Spinal cord (tissue), 10 donors: Measurements from ENCODE around the gene TUBA1A. TPM values are rescaled to one million over a fixed set of nuclear protein-coding genes. Genes with fewer than 3 reads are reported as not detected.
"Not testable (repeated sequence)": the region's sequence is repeated elsewhere in the genome, so short reads cannot be mapped to it uniquely, and the experiment has no call there.

Experiments used
- DNase-seq, 6 donors: peaks; one replicate each; pipeline versions ENCODE4 v3.0.0 to v3.0.0-alpha.2; 2013 to 2015; ENCODE audit warnings: low spot score in 6 of 6, low read depth in 4 of 6
- H3K27ac ChIP-seq: one replicate; pipeline ENCODE4 v1.5.1; 2013; ENCODE audit warnings: low read depth, low read length, control low read depth
- H3K27me3 ChIP-seq: one replicate; pipeline ENCODE4 v1.6.1; 2013; ENCODE audit warnings: low read length; ENCODE audit not compliant: control insufficient read depth, insufficient read depth
- H3K36me3 ChIP-seq: one replicate; pipeline ENCODE4 v1.6.1; 2013; ENCODE audit warnings: low read length; ENCODE audit not compliant: control insufficient read depth, insufficient read depth
- H3K4me1 ChIP-seq: one replicate; pipeline ENCODE4 v1.6.1; 2013; ENCODE audit warnings: low read length; ENCODE audit not compliant: control insufficient read depth, insufficient read depth
- H3K4me3 ChIP-seq: one replicate; pipeline ENCODE4 v1.5.1; 2013; ENCODE audit warnings: low read depth, low read length, control low read depth
- H3K9me3 ChIP-seq: one replicate; pipeline ENCODE4 v1.6.1; 2013; ENCODE audit warnings: low read length; ENCODE audit not compliant: control insufficient read depth, insufficient read depth
- WGBS: methylation state at CpG from one replicate; pipeline ENCODE4 v1.1.5; 2013; ENCODE audit warnings: missing lambda C conversion rate; ENCODE audit not compliant: insufficient coverage; 5-methylcytosine and 5-hydroxymethylcytosine counted together
- polyA plus RNA-seq, 2 donors: library from polyadenylated mRNA; unstranded; fragments of 120-200 nt; gene quantifications; one replicate each; pipeline ENCODE4 v1.2.1, GENCODE V29; 2013; ENCODE audit not compliant: insufficient read length in 2 of 2
- small RNA-seq: library from RNA; depleted of rRNA; stranded (forward); fragments of <200 nt; gene quantifications from one replicate; pipeline ENCODE3, GENCODE V24; 2014; ENCODE audit warnings: low replicate concordance
- total RNA-seq, 2 donors: library from RNA; depleted of rRNA in 1 of 2; stranded (reverse); fragments of 120-200 nt in 1 of 2; fragments of >200 nt in 1 of 2; gene quantifications; one replicate each; pipeline versions ENCODE4 v1.2.3 to v1.2.4, GENCODE V29; 2013 to 2014
- donor health status: healthy.

Gene TUBA1A
- total and polyA plus RNA-seq, 4 donors, result 2,198 to 4,721 (median 3,581) TPM

GRCh38 chr12:49137476-49137875 lies 51.4 kb downstream of the TUBA1A start:
- Histone ChIP-seq H3K4me1 (peaks cover 3% of the 10 kb centered on the region), H3K9me3 (no peaks in the 10 kb centered on the region), H3K4me3 (no peak overlapping the region), H3K27ac (no peak overlapping the region), H3K27me3 (no peaks in the 10 kb centered on the region), H3K36me3 (no peaks in the 10 kb centered on the region)
- no peak for DNase-seq
- WGBS, result no CpG with 5 or more reads among the region's 1 CpG

- H3K4me3 ChIP-seq, H3K36me3 ChIP-seq, H3K27ac ChIP-seq, H3K27me3 ChIP-seq, H3K9me3 ChIP-seq, DNase-seq, H3K4me1 ChIP-seq: not testable (repeated sequence)
- WGBS, result no CpG with 5 or more reads among the region's 3 CpGs
Observed at GRCh38 chr12:49136997-49137396, 51.9 kb downstream of the TUBA1A start.

Small RNA genes lying within 50 kb of the gene (small RNA-seq; reads per million reads assigned to genes)
- gene RF00017, result not detected

Other genes with a start within 250 kb of the TUBA1A start
- 10 to 100 TPM; 67.9 to 74.6 TPM for gene ARF3, start 231.6 kb downstream of the TUBA1A start, total RNA-seq
- gene ARF3, start 231.6 kb downstream of the TUBA1A start, polyA plus RNA-seq, result 100 to 1,000 TPM; 285 to 319 TPM
- gene WNT10B, start 217.3 kb downstream of the TUBA1A start, total RNA-seq, result 1 to 10 TPM; 2.5 to 2.6 TPM
- gene WNT10B, start 217.3 kb downstream of the TUBA1A start, polyA plus RNA-seq, result 10 to 100 TPM; 11.6 to 12.7 TPM
- gene WNT1, start 210.8 kb downstream of the TUBA1A start, total RNA-seq, result not detected
- gene WNT1, start 210.8 kb downstream of the TUBA1A start, polyA plus RNA-seq, result 1 to 10 TPM; 2.0 to 2.9 TPM
- gene DDN, start 189.7 kb downstream of the TUBA1A start, total RNA-seq, result under 1 TPM; 0.44 to 0.79 TPM
- gene DDN, start 189.7 kb downstream of the TUBA1A start, polyA plus RNA-seq, result 1 to 10 TPM; 1.2 to 1.5 TPM
- 10 to 100 TPM; 43.2 to 74.7 TPM for gene PRKAG1, start 170.3 kb downstream of the TUBA1A start, total RNA-seq
- gene PRKAG1, start 170.3 kb downstream of the TUBA1A start, polyA plus RNA-seq, result 10 to 100 TPM; 65.2 to 75.2 TPM
- gene KMT2D, start 128.3 kb downstream of the TUBA1A start, total RNA-seq, result 10 to 100 TPM; 27.2 to 39.6 TPM
- 10 to 100 TPM; 41.6 to 43.2 TPM for gene KMT2D, start 128.3 kb downstream of the TUBA1A start, polyA plus RNA-seq
- 1 to 10 TPM; 1.5 to 1.6 TPM for gene RHEBL1, start 119.1 kb downstream of the TUBA1A start, total RNA-seq
- 1 to 10 TPM; 2.0 to 4.1 TPM for gene RHEBL1, start 119.1 kb downstream of the TUBA1A start, polyA plus RNA-seq
- gene DHH, start 94.3 kb downstream of the TUBA1A start, total RNA-seq, result 1 to 10 TPM; 5.4 to 8.1 TPM
- 1 to 10 TPM; 1.3 to 4.8 TPM for gene DHH, start 94.3 kb downstream of the TUBA1A start, polyA plus RNA-seq
- 10 to 100 TPM; 38.0 to 48.5 TPM for gene LMBR1L, start 78.2 kb downstream of the TUBA1A start, total RNA-seq
- gene LMBR1L, start 78.2 kb downstream of the TUBA1A start, polyA plus RNA-seq, result 100 to 1,000 TPM in 1 of 2 donors, 10 to 100 TPM in 1; 81.0 to 127 TPM
- gene TUBA1B, start 57.7 kb downstream of the TUBA1A start, total RNA-seq, result 1,000 to 10,000 TPM; 1,390 to 1,569 TPM
- 1,000 to 10,000 TPM; 2,470 to 2,528 TPM for gene TUBA1B, start 57.7 kb downstream of the TUBA1A start, polyA plus RNA-seq
- 10 to 100 TPM; 30.4 to 68.8 TPM for gene TUBA1C, start 76.0 kb upstream of the TUBA1A start, total RNA-seq
- 10 to 100 TPM; 42.5 to 52.3 TPM for gene TUBA1C, start 76.0 kb upstream of the TUBA1A start, polyA plus RNA-seq
- gene PRPH, start 106.1 kb upstream of the TUBA1A start, total RNA-seq, result 100 to 1,000 TPM in 1 of 2 donors, 10 to 100 TPM in 1; 22.8 to 141 TPM
- gene PRPH, start 106.1 kb upstream of the TUBA1A start, polyA plus RNA-seq, result 100 to 1,000 TPM; 289 to 341 TPM
- 10 to 100 TPM in 1 of 2 donors, 1 to 10 TPM in 1; 5.1 to 10.5 TPM for gene TROAP, start 134.2 kb upstream of the TUBA1A start, total RNA-seq
- gene TROAP, start 134.2 kb upstream of the TUBA1A start, polyA plus RNA-seq, result 10 to 100 TPM; 11.7 to 15.7 TPM
- 1 to 10 TPM; 3.8 to 4.8 TPM for gene C1QL4, start 148.1 kb upstream of the TUBA1A start, total RNA-seq
- gene C1QL4, start 148.1 kb upstream of the TUBA1A start, polyA plus RNA-seq, result 10 to 100 TPM; 24.9 to 34.6 TPM
- gene DNAJC22, start 157.8 kb upstream of the TUBA1A start, total RNA-seq, result 1 to 10 TPM; 2.2 to 2.3 TPM
- 1 to 10 TPM; 2.4 to 2.8 TPM for gene DNAJC22, start 157.8 kb upstream of the TUBA1A start, polyA plus RNA-seq
- 10 to 100 TPM; 21.8 to 34.3 TPM for gene SPATS2, start 178.4 kb upstream of the TUBA1A start, total RNA-seq
- gene SPATS2, start 178.4 kb upstream of the TUBA1A start, polyA plus RNA-seq, result 10 to 100 TPM; 41.9 to 44.6 TPM